ENCODE results near the gene SNAPC4. TPM values are rescaled to one million over a fixed set of nuclear protein-coding genes. Genes with fewer than 3 reads are reported as not detected.

The SNAPC4 gene
- total and polyA plus RNA-seq, 9 of the 15 experiments (the other 6 are each of a cell fraction or from before 2014, with no cell fraction given) = 0.21 to 21.8 (median 8.8) TPM

DNA sequence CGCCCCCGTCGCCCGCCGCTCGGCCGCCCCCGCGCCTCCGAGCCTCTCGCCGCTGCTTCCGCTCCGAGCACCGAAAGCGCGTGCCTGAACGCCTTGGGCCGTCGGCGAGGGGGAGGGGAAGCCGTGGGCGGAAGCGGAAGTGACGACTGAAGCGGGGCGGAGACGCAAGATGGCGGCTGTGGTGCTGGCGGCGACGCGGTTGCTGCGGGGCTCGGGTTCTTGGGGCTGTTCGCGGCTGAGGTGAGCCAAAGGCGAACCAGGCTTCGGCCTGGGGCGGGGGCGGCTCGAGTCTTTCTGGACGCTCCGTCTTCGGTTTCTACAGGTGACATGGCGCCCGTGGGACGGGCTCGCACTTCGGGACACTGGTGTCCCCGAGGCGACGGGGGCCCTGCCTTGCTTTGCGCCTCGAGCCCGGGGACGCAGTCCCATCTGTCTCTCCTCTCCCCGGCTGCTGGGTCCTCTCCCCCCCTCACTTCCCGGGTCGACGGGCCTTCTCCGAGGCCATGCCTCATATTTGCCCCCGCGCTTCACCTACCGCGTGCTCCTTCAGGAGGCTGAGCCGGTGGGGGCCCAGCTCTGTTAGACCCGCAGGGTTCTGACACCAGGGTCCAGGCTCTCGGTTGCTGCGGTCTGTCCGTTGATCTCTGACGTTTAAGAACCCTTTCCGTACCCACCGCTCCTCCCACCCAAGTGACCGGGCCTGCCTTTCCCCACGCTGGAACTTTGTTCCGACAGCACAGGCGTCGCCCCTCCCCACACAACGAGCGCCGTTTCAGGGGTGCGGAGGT lies 10.7 kb upstream of the SNAPC4 start, which contains the start of the genes ENTR1 and PMPCA (continued):
- TF ChIP-seq, protein P1, sequence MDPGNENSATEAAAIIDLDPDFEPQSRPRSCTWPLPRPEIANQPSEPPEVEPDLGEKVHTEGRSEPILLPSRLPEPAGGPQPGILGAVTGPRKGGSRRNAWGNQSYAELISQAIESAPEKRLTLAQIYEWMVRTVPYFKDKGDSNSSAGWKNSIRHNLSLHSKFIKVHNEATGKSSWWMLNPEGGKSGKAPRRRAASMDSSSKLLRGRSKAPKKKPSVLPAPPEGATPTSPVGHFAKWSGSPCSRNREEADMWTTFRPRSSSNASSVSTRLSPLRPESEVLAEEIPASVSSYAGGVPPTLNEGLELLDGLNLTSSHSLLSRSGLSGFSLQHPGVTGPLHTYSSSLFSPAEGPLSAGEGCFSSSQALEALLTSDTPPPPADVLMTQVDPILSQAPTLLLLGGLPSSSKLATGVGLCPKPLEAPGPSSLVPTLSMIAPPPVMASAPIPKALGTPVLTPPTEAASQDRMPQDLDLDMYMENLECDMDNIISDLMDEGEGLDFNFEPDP (CRISPR knock-in tag; IDR thresholded peaks at IDR 0.05) = no peak
- TF ChIP-seq TBP (optimal IDR thresholded peaks at IDR 0.05; ENCODE audit: low read depth, low read length) (peak; percentile 90), ZNF398 (CRISPR knock-in tag; IDR thresholded peaks at IDR 0.05) (no peak), CCAR2 (IDR thresholded peaks at IDR 0.05; ENCODE audit: low read depth, low read length) (no peak), NFRKB (IDR thresholded peaks at IDR 0.05; ENCODE audit: low read depth) (peak; percentile 63; the same call in 1 of the 2 replicates), SAP30 (IDR thresholded peaks at IDR 0.05; ENCODE audit: borderline replicate concordance, insufficient read depth, low read depth, low read length, poor library complexity, severe bottlenecking) (peak; percentile 85), SREBF2 (CRISPR knock-in tag; IDR thresholded peaks at IDR 0.05) (no peak), ZHX1 (conservative IDR thresholded peaks at IDR 0.05; ENCODE audit: low read length) (no peak), ERF (CRISPR knock-in tag; IDR thresholded peaks at IDR 0.05) (0 out of 2 replicates have a peak, but pooled peaks have one; percentile 45), ZBTB8A (IDR thresholded peaks at IDR 0.05; ENCODE audit: partially characterized antibody) (no peak), CEBPZ (IDR thresholded peaks at IDR 0.05; ENCODE audit: borderline replicate concordance, low read depth, low read length) (no peak), MAFG (tag; conservative IDR thresholded peaks at IDR 0.05) (no peak)
- TF ChIP-seq, protein P2, sequence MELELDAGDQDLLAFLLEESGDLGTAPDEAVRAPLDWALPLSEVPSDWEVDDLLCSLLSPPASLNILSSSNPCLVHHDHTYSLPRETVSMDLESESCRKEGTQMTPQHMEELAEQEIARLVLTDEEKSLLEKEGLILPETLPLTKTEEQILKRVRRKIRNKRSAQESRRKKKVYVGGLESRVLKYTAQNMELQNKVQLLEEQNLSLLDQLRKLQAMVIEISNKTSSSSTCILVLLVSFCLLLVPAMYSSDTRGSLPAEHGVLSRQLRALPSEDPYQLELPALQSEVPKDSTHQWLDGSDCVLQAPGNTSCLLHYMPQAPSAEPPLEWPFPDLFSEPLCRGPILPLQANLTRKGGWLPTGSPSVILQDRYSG (tag; conservative IDR thresholded peaks at IDR 0.05; ENCODE audit: low read depth) = no peak
